ENCODE measurements around the gene AVPR2. TPM values are rescaled to one million over a fixed set of nuclear protein-coding genes. Genes with fewer than 3 reads are reported as not detected.

AVPR2 gene
- total RNA-seq, 1 donor from 2014 or later = not detected

- Mint-ChIP-seq H3K4me1 (peaks cover 64% of the 10 kb centered on the region), H3K27ac (no peak overlapping the region), H3K4me3 (peak overlapping the region; percentile 34), H3K36me3 (no peaks in the 10 kb centered on the region), H3K9me3 (peaks cover 29% of the 10 kb centered on the region), H3K27me3 (ENCODE audit: insufficient read depth, low read depth) (peaks cover 22% of the 10 kb centered on the region)
- Histone ChIP-seq H3K27me3 (no peaks in the 10 kb centered on the region), H3K27ac (no peak overlapping the region), H3K4me3 (peak overlapping the region; percentile 28), H3F3A (ENCODE audit: low read depth) (peaks cover 16% of the 10 kb centered on the region), H3K9ac (no peak overlapping the region), H3K4me2 (peak overlapping the region; percentile 66), H3K79me2 (ENCODE audit: low read depth) (no peaks in the 10 kb centered on the region), H3K4me1 (peaks cover 15% of the 10 kb centered on the region), H2AFZ (replicated peaks) (no peak overlapping the region), H3K36me3 (no peaks in the 10 kb centered on the region), H3K9me3 (ENCODE audit: low read depth) (no peaks in the 10 kb centered on the region), H4K20me1 (ENCODE audit: low read depth) (peaks cover 19% of the 10 kb centered on the region)
- no peak for DNase-seq (ENCODE audit: low spot score)
- TF ChIP-seq CTCF (IDR thresholded peaks at IDR 0.05) = no peak
- no peak for TF ChIP-seq EZH2phosphoT487 (IDR thresholded peaks at IDR 0.05)
- no peak for TF ChIP-seq EZH2 (IDR thresholded peaks at IDR 0.05)
Measured at GRCh38 chrX:153876112-153876491, 28.4 kb upstream of the AVPR2 start.

GRCh38 chrX:153877571-153878261, 26.8 kb upstream of the AVPR2 start:
- Histone ChIP-seq H3K36me3 (no peaks in the 10 kb centered on the region), H3F3A (ENCODE audit: low read depth) (peaks cover 16% of the 10 kb centered on the region), H3K9ac (no peak overlapping the region), H3K4me2 (no peak overlapping the region), H4K20me1 (ENCODE audit: low read depth) (peaks cover 19% of the 10 kb centered on the region), H3K27ac (no peak overlapping the region), H3K79me2 (ENCODE audit: low read depth) (no peaks in the 10 kb centered on the region), H3K9me3 (ENCODE audit: low read depth) (no peaks in the 10 kb centered on the region), H3K27me3 (no peaks in the 10 kb centered on the region), H2AFZ (replicated peaks) (no peak overlapping the region), H3K4me1 (peaks cover 21% of the 10 kb centered on the region), H3K4me3 (no peak overlapping the region)
- Mint-ChIP-seq H3K27ac (no peak overlapping the region), H3K4me3 (peak overlapping the region; percentile 72), H3K27me3 (ENCODE audit: insufficient read depth, low read depth) (peaks cover 19% of the 10 kb centered on the region), H3K9me3 (peaks cover 25% of the 10 kb centered on the region), H3K4me1 (peaks cover 54% of the 10 kb centered on the region), H3K36me3 (no peaks in the 10 kb centered on the region)
- DNase-seq (ENCODE audit: low spot score) = no peak
- no peak for TF ChIP-seq EZH2phosphoT487 (IDR thresholded peaks at IDR 0.05)
- no peak for TF ChIP-seq EZH2 (IDR thresholded peaks at IDR 0.05)

GRCh38 chrX:153878345-153878744, 26.1 kb upstream of the AVPR2 start:
- Histone ChIP-seq H3F3A (ENCODE audit: low read depth) (peaks cover 16% of the 10 kb centered on the region), H3K79me2 (ENCODE audit: low read depth) (no peaks in the 10 kb centered on the region), H3K4me3 (no peak overlapping the region), H3K27ac (no peak overlapping the region), H3K9ac (no peak overlapping the region), H2AFZ (replicated peaks) (no peak overlapping the region), H3K9me3 (ENCODE audit: low read depth) (no peaks in the 10 kb centered on the region), H3K27me3 (peaks cover under 1% of the 10 kb centered on the region), H3K4me1 (peaks cover 18% of the 10 kb centered on the region), H3K4me2 (peak overlapping the region; percentile 76), H3K36me3 (no peaks in the 10 kb centered on the region), H4K20me1 (ENCODE audit: low read depth) (peaks cover 15% of the 10 kb centered on the region)
- Mint-ChIP-seq H3K27ac (no peak overlapping the region), H3K4me3 (peak overlapping the region; percentile 72), H3K4me1 (peaks cover 49% of the 10 kb centered on the region), H3K27me3 (ENCODE audit: insufficient read depth, low read depth) (peaks cover 19% of the 10 kb centered on the region), H3K36me3 (no peaks in the 10 kb centered on the region), H3K9me3 (peaks cover 25% of the 10 kb centered on the region)
- DNase-seq (ENCODE audit: low spot score) = no peak
- TF ChIP-seq EZH2 (IDR thresholded peaks at IDR 0.05) (no peak), EZH2phosphoT487 (IDR thresholded peaks at IDR 0.05) (no peak), CTCF (IDR thresholded peaks at IDR 0.05) (no peak)

GRCh38 chrX:153878969-153879653, 25.4 kb upstream of the AVPR2 start:
- H3K9me3 Mint-ChIP-seq = peaks cover 25% of the 10 kb centered on the region
- peak; percentile 7 for TF ChIP-seq CTCF (IDR thresholded peaks at IDR 0.05)
- TF ChIP-seq EZH2phosphoT487 (IDR thresholded peaks at IDR 0.05) = no peak
- TF ChIP-seq EZH2 (IDR thresholded peaks at IDR 0.05) = no peak
- no peak overlapping the region for H3K9ac ChIP-seq
- H2AFZ ChIP-seq (replicated peaks) = no peak overlapping the region
- peaks cover 19% of the 10 kb centered on the region for H3K27me3 Mint-ChIP-seq (ENCODE audit: insufficient read depth, low read depth)
- peak overlapping the region; percentile 76 for H3K4me2 ChIP-seq
- no peaks in the 10 kb centered on the region for H3K79me2 ChIP-seq (ENCODE audit: low read depth)
- DNase-seq (ENCODE audit: low spot score) = peak; percentile 60
- peak overlapping the region; percentile 31 for H3K4me3 ChIP-seq
- no peak overlapping the region for H3K27ac ChIP-seq
- peaks cover 10% of the 10 kb centered on the region for H4K20me1 ChIP-seq (ENCODE audit: low read depth)
- H3K4me1 Mint-ChIP-seq = peaks cover 46% of the 10 kb centered on the region
- H3K27ac Mint-ChIP-seq = no peak overlapping the region
- H3F3A ChIP-seq (ENCODE audit: low read depth) = peaks cover 11% of the 10 kb centered on the region
- peaks cover 8% of the 10 kb centered on the region for H3K27me3 ChIP-seq
- H3K4me1 ChIP-seq = peaks cover 17% of the 10 kb centered on the region
- no peaks in the 10 kb centered on the region for H3K36me3 ChIP-seq
- no peaks in the 10 kb centered on the region for H3K9me3 ChIP-seq (ENCODE audit: low read depth)
- H3K36me3 Mint-ChIP-seq = no peaks in the 10 kb centered on the region
- H3K4me3 Mint-ChIP-seq = peak overlapping the region; percentile 43

Data from neural progenitor cell (in vitro differentiated cells).